Measurements from ENCODE around the gene MPV17L2.

Gene MPV17L2

GRCh38 chr19:18193388-18194180 is 566 bp downstream of the MPV17L2 start:
- TF ChIP-seq CTCF (IDR thresholded peaks at IDR 0.05) (peak; percentile 19; the same call in 1 of the 2 replicates), ZFX (IDR thresholded peaks at IDR 0.05; ENCODE audit: borderline replicate concordance) (no peak)
- H3K27ac ChIP-seq, result peak overlapping the region; percentile 90

GRCh38 chr19:18194181-18194530 is 1.1 kb downstream of the MPV17L2 start:
- peak overlapping the region; percentile 90 for H3K27ac ChIP-seq

GRCh38 chr19:18194554-18195238 is 1.7 kb downstream of the MPV17L2 start:
- TF ChIP-seq ZFX (IDR thresholded peaks at IDR 0.05; ENCODE audit: borderline replicate concordance) (no peak), CTCF (IDR thresholded peaks at IDR 0.05) (no peak)
- H3K27ac ChIP-seq, result peak overlapping the region; percentile 90

More at GRCh38 chr19:18194181-18194530, 1.1 kb downstream of the MPV17L2 start:
- TF ChIP-seq CTCF (IDR thresholded peaks at IDR 0.05) (no peak), ZFX (IDR thresholded peaks at IDR 0.05; ENCODE audit: borderline replicate concordance) (no peak)

- no peak for TF ChIP-seq CTCF (IDR thresholded peaks at IDR 0.05)
- TF ChIP-seq ZFX (IDR thresholded peaks at IDR 0.05; ENCODE audit: borderline replicate concordance), result no peak
- peak overlapping the region; percentile 90 for H3K27ac ChIP-seq
Measured at GRCh38 chr19:18196511-18196845, 3.5 kb downstream of the MPV17L2 start.

- H3K27ac ChIP-seq, result no peak overlapping the region
- TF ChIP-seq CTCF (IDR thresholded peaks at IDR 0.05) (no peak), ZFX (IDR thresholded peaks at IDR 0.05; ENCODE audit: borderline replicate concordance) (no peak)
Measured at GRCh38 chr19:18197306-18197705, 4.3 kb downstream of the MPV17L2 start.

- no peak overlapping the region for H3K27ac ChIP-seq
- no peak for TF ChIP-seq ZFX (IDR thresholded peaks at IDR 0.05; ENCODE audit: borderline replicate concordance)
- no peak for TF ChIP-seq CTCF (IDR thresholded peaks at IDR 0.05)
Measured at GRCh38 chr19:18197941-18198340, 4.9 kb downstream of the MPV17L2 start.

- H3K27ac ChIP-seq, result no peak overlapping the region
- TF ChIP-seq ZFX (IDR thresholded peaks at IDR 0.05; ENCODE audit: borderline replicate concordance) (no peak), CTCF (IDR thresholded peaks at IDR 0.05) (no peak)
Measured at GRCh38 chr19:18198374-18198773, 5.4 kb downstream of the MPV17L2 start.

Measured in 22Rv1 (cell line).